Epithelial cell of proximal tubule (primary cell): ENCODE data around the gene PRKCB. TPM values are rescaled to one million over a fixed set of nuclear protein-coding genes. Genes with fewer than 3 reads are reported as not detected.

Experiments
- DNase-seq: peaks from one replicate; pipeline ENCODE4 v3.0.0-alpha.2; 2011; ENCODE audit warnings: low read depth
- H3K4me3 ChIP-seq: 2 replicates; pipeline ENCODE4 v1.5.1; 2011; ENCODE audit warnings: low read depth, mild to moderate bottlenecking, low read length
- CTCF ChIP-seq: conservative IDR thresholded peaks from 2 replicates; pipeline ENCODE4 v1.5.1; 2012; ENCODE audit warnings: low read depth, mild to moderate bottlenecking, low read length
- total RNA-seq: library from RNA; depleted of rRNA; stranded (reverse); fragments of >200 nt; gene quantifications from 2 replicates; pipeline ENCODE4 v1.2.3, GENCODE V29; 2015

The PRKCB gene
- total RNA-seq, 1 donor from 2014 or later: not detected

- H3K4me3 ChIP-seq: no peak overlapping the region
- no peak for TF ChIP-seq CTCF
- no peak for DNase-seq
These were observed 160.6 kb downstream of the PRKCB start for GRCh38 chr16:23996258-23996955.

- DNase-seq: no peak
- no peak overlapping the region for H3K4me3 ChIP-seq
- no peak for TF ChIP-seq CTCF
These were observed 163.0 kb downstream of the PRKCB start for GRCh38 chr16:23998771-23999170.

- no peak for DNase-seq
- TF ChIP-seq CTCF: no peak
- H3K4me3 ChIP-seq: no peak overlapping the region
These were observed 163.9 kb downstream of the PRKCB start for GRCh38 chr16:23999663-24000062.

- TF ChIP-seq CTCF: no peak
- no peak for DNase-seq
- H3K4me3 ChIP-seq: no peak overlapping the region
These were observed 165.9 kb downstream of the PRKCB start for GRCh38 chr16:24001710-24002109.

GRCh38 chr16:24002619-24003018 is 166.8 kb downstream of the PRKCB start:
- no peak overlapping the region for H3K4me3 ChIP-seq
- TF ChIP-seq CTCF: no peak
- DNase-seq: no peak

- H3K4me3 ChIP-seq: no peak overlapping the region
- DNase-seq: no peak
- TF ChIP-seq CTCF: no peak
These were observed 169.8 kb downstream of the PRKCB start for GRCh38 chr16:24005577-24005976.

- no peak for TF ChIP-seq CTCF
- no peak overlapping the region for H3K4me3 ChIP-seq
- no peak for DNase-seq
These were observed 171.6 kb downstream of the PRKCB start for GRCh38 chr16:24007391-24007790.
